ENCODE measurements around the gene ATG3.

Gene ATG3

GRCh38 chr3:112512320-112512719, 49.4 kb downstream of the ATG3 start:
- H3K9ac ChIP-seq (ENCODE audit: low read length), result no peak overlapping the region
- H2BK15ac ChIP-seq (ENCODE audit: low read depth, poor library complexity, severe bottlenecking), result no peak overlapping the region

GRCh38 chr3:112508860-112509259, 52.9 kb downstream of the ATG3 start:
- Histone ChIP-seq H3K9ac (ENCODE audit: low read length) (no peak overlapping the region), H3K27me3 (ENCODE audit: control insufficient read depth in 1 of 2, insufficient read depth in 1 of 2, low read length in 2 of 2) (no peaks in the 10 kb centered on the region), H3K4ac (ENCODE audit: low read depth in 1 of 2, low read length in 2 of 2) (no peak overlapping the region), H3K4me2 (ENCODE audit: low read length, poor library complexity, severe bottlenecking) (no peak overlapping the region), H2AK5ac (ENCODE audit: low read length, severe bottlenecking) (no peak overlapping the region), H2BK5ac (ENCODE audit: low read depth, low read length, poor library complexity, severe bottlenecking) (no peak overlapping the region), H4K8ac (ENCODE audit: low read length) (no peak overlapping the region), H3K36me3 (ENCODE audit: control insufficient read depth in 1 of 2, insufficient read depth in 2 of 2, low read depth in 1 of 2, low read length in 2 of 2) (no peaks in the 10 kb centered on the region), H2BK12ac (ENCODE audit: low read length in 2 of 2) (no peak overlapping the region), H2AFZ (ENCODE audit: low read depth, low read length) (no peak overlapping the region), H3K27ac (ENCODE audit: low read length, poor library complexity, severe bottlenecking) (no peak overlapping the region), H3K23ac (ENCODE audit: low read length in 2 of 2) (no peak overlapping the region), H3K4me3 (ENCODE audit: insufficient read depth in 1 of 2, low read depth in 1 of 2, low read length in 2 of 2) (no peak overlapping the region), H2BK120ac (ENCODE audit: low read depth, low read length) (no peak overlapping the region), H3K14ac (ENCODE audit: low read length in 2 of 2) (no peak overlapping the region), H4K91ac (ENCODE audit: low read length) (no peak overlapping the region), H2BK15ac (ENCODE audit: low read depth, poor library complexity, severe bottlenecking) (no peak overlapping the region), H3K18ac (ENCODE audit: low read depth in 1 of 2, low read length in 2 of 2) (no peak overlapping the region), H3K4me1 (ENCODE audit: control insufficient read depth, insufficient read depth, low read depth, low read length) (no peaks in the 10 kb centered on the region), H3K9me3 (ENCODE audit: control insufficient read depth, low read length) (peaks cover 2% of the 10 kb centered on the region), H3K79me1 (replicated peaks; ENCODE audit: low read length, poor library complexity, severe bottlenecking) (no peaks in the 10 kb centered on the region)
- DNase-seq, result no peak

More at GRCh38 chr3:112512320-112512719, 49.4 kb downstream of the ATG3 start:
- H3K23ac ChIP-seq (ENCODE audit: low read length in 2 of 2), result no peak overlapping the region
- no peak overlapping the region for H4K8ac ChIP-seq (ENCODE audit: low read length)
- H3K36me3 ChIP-seq (ENCODE audit: control insufficient read depth in 1 of 2, insufficient read depth in 2 of 2, low read depth in 1 of 2, low read length in 2 of 2), result no peaks in the 10 kb centered on the region
- H3K9me3 ChIP-seq (ENCODE audit: control insufficient read depth, low read length), result peaks cover 2% of the 10 kb centered on the region
- H2BK5ac ChIP-seq (ENCODE audit: low read depth, low read length, poor library complexity, severe bottlenecking), result no peak overlapping the region
- no peak overlapping the region for H3K18ac ChIP-seq (ENCODE audit: low read depth in 1 of 2, low read length in 2 of 2)
- no peaks in the 10 kb centered on the region for H3K27me3 ChIP-seq (ENCODE audit: control insufficient read depth in 1 of 2, insufficient read depth in 1 of 2, low read length in 2 of 2)
- no peak overlapping the region for H3K4me3 ChIP-seq (ENCODE audit: insufficient read depth in 1 of 2, low read depth in 1 of 2, low read length in 2 of 2)
- no peaks in the 10 kb centered on the region for H3K79me1 ChIP-seq (replicated peaks; ENCODE audit: low read length, poor library complexity, severe bottlenecking)
- no peak for DNase-seq
- no peak overlapping the region for H3K14ac ChIP-seq (ENCODE audit: low read length in 2 of 2)
- no peak overlapping the region for H4K91ac ChIP-seq (ENCODE audit: low read length)
- H2AFZ ChIP-seq (ENCODE audit: low read depth, low read length), result no peak overlapping the region
- no peak overlapping the region for H2BK12ac ChIP-seq (ENCODE audit: low read length in 2 of 2)
- H2AK5ac ChIP-seq (ENCODE audit: low read length, severe bottlenecking), result no peak overlapping the region
- H2BK120ac ChIP-seq (ENCODE audit: low read depth, low read length), result no peak overlapping the region
- H3K4me2 ChIP-seq (ENCODE audit: low read length, poor library complexity, severe bottlenecking), result no peak overlapping the region
- no peaks in the 10 kb centered on the region for H3K4me1 ChIP-seq (ENCODE audit: control insufficient read depth, insufficient read depth, low read depth, low read length)
- H3K4ac ChIP-seq (ENCODE audit: low read depth in 1 of 2, low read length in 2 of 2), result no peak overlapping the region
- H3K27ac ChIP-seq (ENCODE audit: low read length, poor library complexity, severe bottlenecking), result no peak overlapping the region

- Histone ChIP-seq H4K8ac (ENCODE audit: low read length) (no peak overlapping the region), H2AFZ (ENCODE audit: low read depth, low read length) (no peak overlapping the region), H3K4me1 (ENCODE audit: control insufficient read depth, insufficient read depth, low read depth, low read length) (no peaks in the 10 kb centered on the region), H2BK12ac (ENCODE audit: low read length in 2 of 2) (no peak overlapping the region), H2AK5ac (ENCODE audit: low read length, severe bottlenecking) (no peak overlapping the region), H3K14ac (ENCODE audit: low read length in 2 of 2) (no peak overlapping the region), H3K9me3 (ENCODE audit: control insufficient read depth, low read length) (peaks cover 2% of the 10 kb centered on the region), H3K27ac (ENCODE audit: low read length, poor library complexity, severe bottlenecking) (no peak overlapping the region), H4K91ac (ENCODE audit: low read length) (no peak overlapping the region), H2BK120ac (ENCODE audit: low read depth, low read length) (no peak overlapping the region), H3K18ac (ENCODE audit: low read depth in 1 of 2, low read length in 2 of 2) (no peak overlapping the region), H3K9ac (ENCODE audit: low read length) (no peak overlapping the region), H2BK15ac (ENCODE audit: low read depth, poor library complexity, severe bottlenecking) (no peak overlapping the region), H3K4me2 (ENCODE audit: low read length, poor library complexity, severe bottlenecking) (no peak overlapping the region), H3K4ac (ENCODE audit: low read depth in 1 of 2, low read length in 2 of 2) (no peak overlapping the region), H3K36me3 (ENCODE audit: control insufficient read depth in 1 of 2, insufficient read depth in 2 of 2, low read depth in 1 of 2, low read length in 2 of 2) (no peaks in the 10 kb centered on the region), H3K79me1 (replicated peaks; ENCODE audit: low read length, poor library complexity, severe bottlenecking) (no peaks in the 10 kb centered on the region), H3K4me3 (ENCODE audit: insufficient read depth in 1 of 2, low read depth in 1 of 2, low read length in 2 of 2) (no peak overlapping the region), H3K27me3 (ENCODE audit: control insufficient read depth in 1 of 2, insufficient read depth in 1 of 2, low read length in 2 of 2) (no peaks in the 10 kb centered on the region), H2BK5ac (ENCODE audit: low read depth, low read length, poor library complexity, severe bottlenecking) (no peak overlapping the region), H3K23ac (ENCODE audit: low read length in 2 of 2) (no peak overlapping the region)
- no peak for DNase-seq
- WGBS, result 96% methylated on average over 2 of the region's 2 CpGs
Measured at GRCh38 chr3:112508261-112508660, 53.5 kb downstream of the ATG3 start.

- H2AFZ ChIP-seq (ENCODE audit: low read depth, low read length), result no peak overlapping the region
- no peak overlapping the region for H3K18ac ChIP-seq (ENCODE audit: low read depth in 1 of 2, low read length in 2 of 2)
- no peak overlapping the region for H3K4ac ChIP-seq (ENCODE audit: low read depth in 1 of 2, low read length in 2 of 2)
- H3K4me3 ChIP-seq (ENCODE audit: insufficient read depth in 1 of 2, low read depth in 1 of 2, low read length in 2 of 2), result no peak overlapping the region
- no peak for DNase-seq
- no peaks in the 10 kb centered on the region for H3K36me3 ChIP-seq (ENCODE audit: control insufficient read depth in 1 of 2, insufficient read depth in 2 of 2, low read depth in 1 of 2, low read length in 2 of 2)
- no peak overlapping the region for H2AK5ac ChIP-seq (ENCODE audit: low read length, severe bottlenecking)
- H3K4me1 ChIP-seq (ENCODE audit: control insufficient read depth, insufficient read depth, low read depth, low read length), result no peaks in the 10 kb centered on the region
- no peak overlapping the region for H2BK15ac ChIP-seq (ENCODE audit: low read depth, poor library complexity, severe bottlenecking)
- 6% methylated on average over 2 of the region's 2 CpGs for WGBS
- H3K23ac ChIP-seq (ENCODE audit: low read length in 2 of 2), result no peak overlapping the region
- H3K14ac ChIP-seq (ENCODE audit: low read length in 2 of 2), result no peak overlapping the region
- H2BK12ac ChIP-seq (ENCODE audit: low read length in 2 of 2), result no peak overlapping the region
- no peak overlapping the region for H3K9ac ChIP-seq (ENCODE audit: low read length)
- no peaks in the 10 kb centered on the region for H3K9me3 ChIP-seq (ENCODE audit: control insufficient read depth, low read length)
- no peaks in the 10 kb centered on the region for H3K27me3 ChIP-seq (ENCODE audit: control insufficient read depth in 1 of 2, insufficient read depth in 1 of 2, low read length in 2 of 2)
- no peaks in the 10 kb centered on the region for H3K79me1 ChIP-seq (replicated peaks; ENCODE audit: low read length, poor library complexity, severe bottlenecking)
- no peak overlapping the region for H4K8ac ChIP-seq (ENCODE audit: low read length)
- no peak overlapping the region for H2BK5ac ChIP-seq (ENCODE audit: low read depth, low read length, poor library complexity, severe bottlenecking)
- no peak overlapping the region for H2BK120ac ChIP-seq (ENCODE audit: low read depth, low read length)
- no peak overlapping the region for H3K27ac ChIP-seq (ENCODE audit: low read length, poor library complexity, severe bottlenecking)
- H3K4me2 ChIP-seq (ENCODE audit: low read length, poor library complexity, severe bottlenecking), result no peak overlapping the region
- no peak overlapping the region for H4K91ac ChIP-seq (ENCODE audit: low read length)
Measured at GRCh38 chr3:112505907-112506306, 55.9 kb downstream of the ATG3 start.
